Neural cell (in vitro differentiated cells): ENCODE measurements around the gene ARL15. TPM values are rescaled to one million over a fixed set of nuclear protein-coding genes. Genes with fewer than 3 reads are reported as not detected.

Experiments
- H2AFZ ChIP-seq: fragments of 200-600, 300-800 bp; sonication (generic), shearing (Covaris generic); 2 replicates; pipeline ENCODE4 v1.6.0; 2014; ENCODE audit warnings: low read depth, mild to moderate bottlenecking, antibody characterized with exemption, low read length, moderate library complexity
- H3F3A ChIP-seq: fragments of 200-600 bp; shearing (Covaris generic); 2 replicates; pipeline ENCODE4 v1.6.1; 2016; ENCODE audit warnings: mild to moderate bottlenecking, moderate library complexity, mixed read lengths, antibody characterized with exemption, low read length; ENCODE audit not compliant: insufficient read depth, poor library complexity, severe bottlenecking
- H3K27ac ChIP-seq: fragments of 200-600, 300-800 bp; sonication (generic), shearing (Covaris generic); 2 replicates; pipeline ENCODE4 v1.5.1; 2014; ENCODE audit warnings: mild to moderate bottlenecking, low read length, moderate library complexity
- H3K27me3 ChIP-seq: fragments of 300-800, 200-600 bp; sonication (generic), shearing (Covaris generic); 2 replicates; pipeline ENCODE4 v1.6.0; 2014; ENCODE audit warnings: mild to moderate bottlenecking, low read depth, low read length, moderate library complexity; ENCODE audit not compliant: insufficient read depth
- H3K36me3 ChIP-seq: fragments of 300-800, 200-600 bp; sonication (generic), shearing (Covaris generic); 2 replicates; pipeline ENCODE4 v1.5.1; 2014; ENCODE audit warnings: mild to moderate bottlenecking, antibody characterized with exemption, low read length, moderate library complexity; ENCODE audit not compliant: insufficient read depth
- H3K4me2 ChIP-seq: fragments of 300-800, 200-600 bp; sonication (generic), shearing (Covaris generic); 2 replicates; pipeline ENCODE4 v1.6.0; 2014; ENCODE audit warnings: mild to moderate bottlenecking, low read length
- H3K4me3 ChIP-seq: fragments of 300-800, 200-600 bp; sonication (generic), shearing (Covaris generic); 2 replicates; pipeline ENCODE4 v1.5.1; 2014; ENCODE audit warnings: mild to moderate bottlenecking, low read length, moderate library complexity
- H3K79me2 ChIP-seq: fragments of 200-600 bp; shearing (Covaris generic); replicated peaks from 2 replicates; pipeline ENCODE4 v1.6.0; 2014; ENCODE audit warnings: mild to moderate bottlenecking, low read length, moderate library complexity; ENCODE audit not compliant: insufficient read depth
- H3K9ac ChIP-seq: fragments of 300-800, 200-600 bp; sonication (generic), shearing (Covaris generic); 2 replicates; pipeline ENCODE4 v1.6.1; 2016; ENCODE audit warnings: mild to moderate bottlenecking, low read length, mixed read lengths
- H3K9me2 ChIP-seq: fragments of 200-600 bp; shearing (Covaris generic); 2 replicates; pipeline ENCODE4 v1.6.1; 2016; ENCODE audit warnings: mild to moderate bottlenecking, low read length, mixed read lengths; ENCODE audit not compliant: insufficient read depth
- H3K9me3 ChIP-seq: fragments of 200-600, 300-800 bp; sonication (generic), shearing (Covaris generic); 2 replicates; pipeline ENCODE4 v1.6.1; 2016; ENCODE audit warnings: mild to moderate bottlenecking, mixed run types, low read length, moderate library complexity, mixed read lengths
- H4K20me1 ChIP-seq: fragments of 200-600 bp; shearing (Covaris generic); 2 replicates; pipeline ENCODE4 v1.6.1; 2016; ENCODE audit warnings: mild to moderate bottlenecking, mixed run types; ENCODE audit not compliant: insufficient read depth
- CTCF ChIP-seq: fragments of 450-650 bp; IDR thresholded peaks from 2 replicates; pipeline ENCODE4 v1.5.1; 2014; ENCODE audit warnings: antibody characterized with exemption, mild to moderate bottlenecking, moderate library complexity; ENCODE audit not compliant: poor library complexity, severe bottlenecking
- EP300 ChIP-seq: fragments of 450-650 bp; conservative IDR thresholded peaks from 2 replicates; pipeline ENCODE4 v1.6.1; 2014; ENCODE audit warnings: antibody characterized with exemption, mild to moderate bottlenecking, moderate library complexity; ENCODE audit not compliant: poor library complexity, severe bottlenecking
- EZH2 ChIP-seq: fragments of 200-600, 300-800 bp; shearing (Covaris generic), sonication (generic); IDR thresholded peaks from 2 replicates; pipeline ENCODE4 v1.6.1; 2014; ENCODE audit warnings: antibody characterized with exemption, low read length, borderline replicate concordance, mild to moderate bottlenecking; ENCODE audit not compliant: insufficient read depth, poor library complexity, severe bottlenecking
- MXI1 ChIP-seq: fragments of 450-650 bp; conservative IDR thresholded peaks from 2 replicates; pipeline ENCODE4 v1.6.1; 2014; ENCODE audit warnings: antibody characterized with exemption, mild to moderate bottlenecking; ENCODE audit not compliant: poor library complexity, severe bottlenecking
- POLR2AphosphoS5 ChIP-seq: IDR thresholded peaks from 2 replicates; pipeline ENCODE4 v1.6.1; 2012
- RAD21 ChIP-seq: fragments of 450-650 bp; conservative IDR thresholded peaks from 2 replicates; pipeline ENCODE4 v1.6.1; 2014; ENCODE audit warnings: antibody characterized with exemption, mild to moderate bottlenecking, moderate library complexity
- REST ChIP-seq: IDR thresholded peaks from 2 replicates; pipeline ENCODE4 v1.6.1; 2012; ENCODE audit warnings: borderline replicate concordance
- SMC3 ChIP-seq: fragments of 450-650 bp; conservative IDR thresholded peaks from 2 replicates; pipeline ENCODE4 v1.6.1; 2014; ENCODE audit warnings: antibody characterized with exemption, mild to moderate bottlenecking, moderate library complexity; ENCODE audit not compliant: poor library complexity
- TAF1 ChIP-seq: IDR thresholded peaks from 2 replicates; pipeline ENCODE4 v1.6.1; 2012; ENCODE audit warnings: low read depth
- polyA plus RNA-seq: library from polyadenylated mRNA; depleted of rRNA; stranded (reverse); fragments of >200 nt; gene quantifications from 2 replicates; pipeline ENCODE4 v1.2.3, GENCODE V29; 2014

Gene ARL15
- polyA plus RNA-seq, 1 donor from 2014 or later: 51.9 TPM

GRCh38 chr5:54135042-54135441 lies 175.3 kb downstream of the ARL15 start:
- TF ChIP-seq CTCF (no peak), POLR2AphosphoS5 (no peak)
- no peaks in the 10 kb centered on the region for H3K36me3 ChIP-seq
- no peak overlapping the region for H3K9ac ChIP-seq
- H3K27me3 ChIP-seq: no peaks in the 10 kb centered on the region
- H3K9me3 ChIP-seq: no peaks in the 10 kb centered on the region
- H3K4me2 ChIP-seq: no peak overlapping the region
- H3K79me2 ChIP-seq: no peaks in the 10 kb centered on the region
- H3K4me3 ChIP-seq: no peak overlapping the region
- H3F3A ChIP-seq: no peaks in the 10 kb centered on the region
- H4K20me1 ChIP-seq: no peaks in the 10 kb centered on the region
- no peak overlapping the region for H3K27ac ChIP-seq
- no peaks in the 10 kb centered on the region for H3K9me2 ChIP-seq
- no peak overlapping the region for H2AFZ ChIP-seq

- Histone ChIP-seq H3K27me3 (no peaks in the 10 kb centered on the region), H3F3A (no peaks in the 10 kb centered on the region), H3K36me3 (no peaks in the 10 kb centered on the region), H4K20me1 (no peaks in the 10 kb centered on the region), H2AFZ (no peak overlapping the region), H3K4me3 (no peak overlapping the region), H3K79me2 (no peaks in the 10 kb centered on the region), H3K4me2 (no peak overlapping the region), H3K9me3 (no peaks in the 10 kb centered on the region), H3K9me2 (no peaks in the 10 kb centered on the region), H3K27ac (no peak overlapping the region), H3K9ac (no peak overlapping the region)
- TF ChIP-seq EP300: no peak
- no peak for TF ChIP-seq MXI1
- no peak for TF ChIP-seq RAD21
- no peak for TF ChIP-seq TAF1
- no peak for TF ChIP-seq SMC3
- no peak for TF ChIP-seq POLR2AphosphoS5
- no peak for TF ChIP-seq CTCF
- TF ChIP-seq REST: no peak
- no peak for TF ChIP-seq EZH2
These were observed 176.5 kb downstream of the ARL15 start for GRCh38 chr5:54133917-54134316.
